Nephron (organoid): ENCODE measurements around the gene NRM.

ENCODE experiments used
- H3K27ac Mint-ChIP-seq, 3 experiments: 2 replicates each; pipeline ENCODE4 v1.8.0; 2020; ENCODE audit warnings: mixed read lengths in 3 of 3, mild to moderate bottlenecking in 2 of 3, moderate library complexity in 1 of 3
- H3K27me3 Mint-ChIP-seq: 2 replicates; pipeline ENCODE4 v1.8.0; 2021; ENCODE audit warnings: low read depth, mild to moderate bottlenecking, moderate library complexity, mixed read lengths
- H3K36me3 Mint-ChIP-seq: 2 replicates; pipeline ENCODE4 v1.8.0; 2020; ENCODE audit warnings: low read depth, mixed read lengths
- H3K4me1 Mint-ChIP-seq: 2 replicates; pipeline ENCODE4 v1.8.0; 2020; ENCODE audit warnings: mixed read lengths
- H3K4me3 Mint-ChIP-seq, 3 experiments: 2 replicates each; pipeline ENCODE4 v1.8.0; 2020; ENCODE audit warnings: mild to moderate bottlenecking in 3 of 3, mixed read lengths in 3 of 3, moderate library complexity in 2 of 3
- H3K9me3 Mint-ChIP-seq: 2 replicates; pipeline ENCODE4 v1.8.0; 2020; ENCODE audit warnings: mixed read lengths
- TF ChIP-seq, protein P1 (sequence below), 3 experiments: fragments of 200-600 bp; sonication (generic); IDR thresholded peaks; one replicate each; pipeline ENCODE4 v1.5.0; 2021; ENCODE audit warnings: antibody characterized with exemption in 3 of 3; ENCODE audit not compliant: unreplicated experiment in 3 of 3

NRM gene

DNA sequence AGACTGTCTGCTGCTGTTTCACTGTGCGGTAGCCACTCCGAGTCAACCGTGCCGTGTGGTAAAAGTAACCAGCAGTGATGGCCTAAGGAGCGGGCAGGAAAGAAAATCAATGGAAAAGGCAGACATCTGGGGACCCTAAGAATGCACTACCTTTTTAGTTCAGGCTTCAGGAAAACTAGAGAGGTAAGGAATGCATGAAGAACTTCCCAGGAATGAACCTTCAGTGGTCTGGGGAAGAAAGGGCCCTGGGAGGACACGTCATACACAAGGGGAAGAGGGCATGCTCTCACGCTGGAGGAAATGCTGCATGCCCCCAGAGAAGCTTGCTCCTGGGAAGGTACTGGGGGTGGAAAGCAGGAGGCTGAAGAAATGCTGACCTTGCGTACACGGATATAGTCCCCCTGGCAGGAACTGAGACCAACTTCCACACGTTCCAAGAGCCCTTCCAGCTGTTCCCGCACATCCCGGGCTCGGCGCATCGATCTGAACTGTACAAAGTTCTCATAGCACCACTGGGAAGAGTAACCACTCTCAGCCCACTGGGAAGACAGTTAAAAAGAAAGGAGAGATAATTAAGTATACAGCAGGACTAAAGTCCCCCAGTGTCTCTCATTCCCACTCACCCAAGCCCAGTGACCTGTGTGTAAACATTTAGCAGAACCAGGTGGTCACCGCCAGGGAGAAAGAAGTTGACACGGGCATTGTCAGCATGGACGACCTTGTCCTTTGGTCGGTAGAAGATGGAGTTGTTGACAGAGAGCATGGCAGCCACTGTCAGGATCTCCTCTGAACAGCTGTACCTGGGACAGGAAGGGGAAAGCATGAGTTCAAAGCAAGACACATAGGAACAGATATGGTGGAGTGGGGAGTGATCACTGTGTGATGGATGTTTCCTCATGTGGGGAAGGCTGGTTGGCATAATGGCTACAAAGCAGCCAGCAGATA is 35.7 kb downstream of the NRM start:
- TF ChIP-seq, protein P1, sequence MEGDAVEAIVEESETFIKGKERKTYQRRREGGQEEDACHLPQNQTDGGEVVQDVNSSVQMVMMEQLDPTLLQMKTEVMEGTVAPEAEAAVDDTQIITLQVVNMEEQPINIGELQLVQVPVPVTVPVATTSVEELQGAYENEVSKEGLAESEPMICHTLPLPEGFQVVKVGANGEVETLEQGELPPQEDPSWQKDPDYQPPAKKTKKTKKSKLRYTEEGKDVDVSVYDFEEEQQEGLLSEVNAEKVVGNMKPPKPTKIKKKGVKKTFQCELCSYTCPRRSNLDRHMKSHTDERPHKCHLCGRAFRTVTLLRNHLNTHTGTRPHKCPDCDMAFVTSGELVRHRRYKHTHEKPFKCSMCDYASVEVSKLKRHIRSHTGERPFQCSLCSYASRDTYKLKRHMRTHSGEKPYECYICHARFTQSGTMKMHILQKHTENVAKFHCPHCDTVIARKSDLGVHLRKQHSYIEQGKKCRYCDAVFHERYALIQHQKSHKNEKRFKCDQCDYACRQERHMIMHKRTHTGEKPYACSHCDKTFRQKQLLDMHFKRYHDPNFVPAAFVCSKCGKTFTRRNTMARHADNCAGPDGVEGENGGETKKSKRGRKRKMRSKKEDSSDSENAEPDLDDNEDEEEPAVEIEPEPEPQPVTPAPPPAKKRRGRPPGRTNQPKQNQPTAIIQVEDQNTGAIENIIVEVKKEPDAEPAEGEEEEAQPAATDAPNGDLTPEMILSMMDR (IDR thresholded peaks at IDR 0.05; ENCODE audit: unreplicated experiment in 3 of 3), result no peak

DNA sequence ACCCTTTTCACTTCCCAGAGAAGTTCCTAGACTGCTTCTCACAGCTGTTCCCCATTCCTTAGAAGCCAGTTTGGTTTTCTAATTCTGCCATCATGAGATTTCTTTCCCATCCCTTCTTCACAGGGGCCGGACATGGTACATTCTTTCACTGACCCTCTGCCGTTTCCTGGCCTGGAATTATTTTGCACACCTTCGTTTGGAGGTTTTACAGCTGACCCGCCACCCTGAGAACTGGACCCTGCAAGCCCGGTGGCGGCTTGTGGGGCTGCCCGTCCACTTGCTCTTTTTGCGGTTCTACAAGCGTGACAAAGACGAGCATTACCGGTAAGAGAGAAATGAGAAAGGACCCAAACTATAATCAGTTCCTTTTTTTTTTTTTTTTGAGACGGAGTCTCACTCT is 39.6 kb downstream of the NRM start:
- Mint-ChIP-seq H3K4me1 (peaks cover 12% of the 10 kb centered on the region), H3K27ac (peak overlapping the region in 1 of 3 experiments; percentile 3), H3K27me3 (no peaks in the 10 kb centered on the region), H3K36me3 (peaks cover 41% of the 10 kb centered on the region), H3K4me3 (peak overlapping the region in 1 of 3 experiments; percentile 53), H3K9me3 (no peaks in the 10 kb centered on the region)
- TF ChIP-seq, protein P1 (IDR thresholded peaks at IDR 0.05; ENCODE audit: unreplicated experiment in 3 of 3), result no peak

More for the DNA sequence above, 35.7 kb downstream of the NRM start:
- no peaks in the 10 kb centered on the region for H3K4me1 Mint-ChIP-seq
- H3K9me3 Mint-ChIP-seq, result no peaks in the 10 kb centered on the region
- H3K36me3 Mint-ChIP-seq, result peaks cover 62% of the 10 kb centered on the region
- H3K27ac Mint-ChIP-seq, result no peak overlapping the region
- no peaks in the 10 kb centered on the region for H3K27me3 Mint-ChIP-seq
- no peak overlapping the region for H3K4me3 Mint-ChIP-seq

DNA sequence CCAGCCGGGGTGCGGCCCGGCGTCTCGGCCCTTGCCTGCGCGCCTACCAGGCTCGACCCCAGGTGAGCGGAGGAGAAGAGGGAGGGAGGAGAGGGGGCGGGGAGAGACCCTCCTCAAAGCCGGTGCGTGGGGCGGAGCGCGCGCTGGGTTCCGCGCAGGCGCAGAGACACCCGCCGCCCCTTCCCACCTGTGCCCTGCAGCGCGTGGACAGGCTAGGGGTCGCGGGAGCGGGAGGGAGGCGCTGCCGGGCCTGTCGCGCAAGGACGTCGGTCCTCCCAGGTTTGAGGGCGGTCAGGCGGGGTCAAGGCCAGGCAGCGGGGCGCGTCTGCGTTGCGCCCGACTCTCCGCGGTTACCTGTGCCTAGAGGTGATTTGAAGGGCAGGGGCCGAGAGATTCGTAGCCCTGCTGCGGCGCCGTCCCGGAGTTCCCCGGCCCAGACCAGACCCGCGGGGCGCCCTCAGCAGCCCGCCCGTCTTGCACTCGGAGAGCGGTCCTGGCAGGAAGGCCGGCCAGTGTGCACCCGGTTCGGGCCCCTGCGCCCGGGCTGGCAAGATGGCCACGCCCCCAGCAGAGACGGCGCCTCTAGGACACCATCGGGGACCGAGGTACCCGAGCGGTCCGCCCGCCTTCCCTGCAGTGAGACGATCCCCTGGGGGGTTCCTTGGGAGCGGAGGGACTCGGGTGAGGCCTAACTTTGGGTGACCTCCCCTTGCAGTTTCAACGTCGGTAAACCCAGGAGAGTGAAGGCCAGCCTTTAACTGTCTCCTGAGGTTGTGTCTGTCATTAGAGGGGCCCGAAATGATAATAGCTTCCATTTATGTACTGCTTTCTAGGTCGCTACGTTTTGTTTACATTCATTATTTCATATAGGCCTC is 43.3 kb downstream of the NRM start:
- H3K4me1 Mint-ChIP-seq, result peaks cover 14% of the 10 kb centered on the region
- TF ChIP-seq, protein P1 (IDR thresholded peaks at IDR 0.05; ENCODE audit: unreplicated experiment in 3 of 3), result no peak
- H3K27ac Mint-ChIP-seq, result peak overlapping the region; percentile 94 to 96 (median 95)
- peaks cover 52% of the 10 kb centered on the region for H3K36me3 Mint-ChIP-seq
- H3K4me3 Mint-ChIP-seq, result peak overlapping the region; percentile 88 to 98 (median 95)
- H3K9me3 Mint-ChIP-seq, result no peaks in the 10 kb centered on the region
- no peaks in the 10 kb centered on the region for H3K27me3 Mint-ChIP-seq

DNA sequence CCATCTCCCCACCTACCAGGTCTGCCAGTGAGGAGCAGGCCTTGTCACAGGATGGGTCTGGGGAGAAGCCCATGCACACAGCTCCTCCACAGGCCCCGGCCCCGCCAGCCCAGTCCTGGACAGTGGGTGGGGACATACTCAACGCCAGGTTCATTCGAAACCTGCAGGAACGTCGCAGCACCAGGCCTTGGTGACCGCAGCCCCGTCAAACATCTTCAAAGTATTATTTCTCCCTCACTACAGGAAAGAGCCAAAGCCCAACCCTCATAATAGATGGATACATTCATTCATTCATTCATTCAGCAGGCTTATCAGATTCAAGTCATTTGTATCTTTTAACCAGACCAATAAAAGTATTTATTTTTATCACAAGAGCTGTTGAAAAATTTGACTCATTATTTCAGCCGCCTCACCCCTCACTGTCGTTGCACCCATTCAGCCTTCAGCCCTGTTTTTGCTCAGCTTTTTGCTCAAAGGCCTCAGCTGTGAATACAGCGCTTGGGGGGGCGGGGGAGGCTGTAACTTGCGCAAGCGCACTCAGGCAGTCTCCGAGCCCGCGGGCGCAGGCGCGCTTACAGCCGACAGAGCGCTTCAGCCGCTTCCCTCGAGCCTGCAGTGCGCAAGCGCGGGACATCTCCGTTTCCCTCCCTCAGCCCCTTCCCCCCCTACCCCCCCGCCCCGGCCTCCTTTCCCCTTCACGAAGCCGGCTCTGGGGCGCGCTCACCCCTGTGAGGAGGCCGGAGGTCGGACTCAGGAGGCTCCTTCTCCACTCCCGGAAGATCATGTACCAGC is 44.1 kb downstream of the NRM start, which contains the start of gene C6orf136:
C6orf136 (plus strand) TSS at position 684 of the 792 bp plus-strand sequence; CDS start at position 783, 99 bp downstream.
- TF ChIP-seq, protein P1 (IDR thresholded peaks at IDR 0.05; ENCODE audit: unreplicated experiment in 3 of 3), result no peak
- Mint-ChIP-seq H3K27me3 (no peaks in the 10 kb centered on the region), H3K4me1 (peaks cover 14% of the 10 kb centered on the region), H3K4me3 (peak within 1 kb of the TSS; percentile 88 to 98 (median 95)), H3K36me3 (peaks cover 48% of the 10 kb centered on the region), H3K9me3 (no peaks in the 10 kb centered on the region), H3K27ac (peak within 1 kb of the TSS; percentile 94 to 96 (median 95))

DNA sequence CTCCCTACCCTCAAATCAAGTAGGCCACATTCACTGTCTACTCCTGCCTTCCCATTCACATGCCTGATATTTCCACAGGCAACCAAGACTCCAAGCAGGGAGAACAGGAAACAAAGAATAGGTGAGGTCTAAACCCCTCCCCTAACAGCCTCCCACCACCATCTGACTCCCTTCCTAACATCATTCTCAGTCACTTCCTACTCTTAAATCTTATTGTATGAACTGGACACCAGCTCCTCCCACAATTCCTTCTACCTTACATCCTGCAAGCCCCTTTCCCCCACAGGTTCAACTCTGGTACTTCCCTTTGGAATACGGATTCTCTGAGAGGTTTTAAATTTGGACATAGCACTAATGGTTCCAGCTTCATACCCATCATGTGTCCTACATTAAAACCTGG is 44.8 kb downstream of the NRM start:
- H3K9me3 Mint-ChIP-seq, result no peaks in the 10 kb centered on the region
- H3K4me1 Mint-ChIP-seq, result peaks cover 14% of the 10 kb centered on the region
- H3K27me3 Mint-ChIP-seq, result no peaks in the 10 kb centered on the region
- H3K36me3 Mint-ChIP-seq, result peaks cover 50% of the 10 kb centered on the region
- peak overlapping the region; percentile 88 to 98 (median 95) for H3K4me3 Mint-ChIP-seq
- peak overlapping the region; percentile 27 to 96 (median 54) for H3K27ac Mint-ChIP-seq
- TF ChIP-seq, protein P1 (IDR thresholded peaks at IDR 0.05; ENCODE audit: unreplicated experiment in 3 of 3), result no peak
